ENCODE results near the gene ARHGAP18. TPM values are rescaled to one million over a fixed set of nuclear protein-coding genes. Genes with fewer than 3 reads are reported as not detected.

The ARHGAP18 gene
- polyA plus RNA-seq, 1 of the 3 experiments (the other 2 are of a cell fraction): 25.0 TPM

DNA sequence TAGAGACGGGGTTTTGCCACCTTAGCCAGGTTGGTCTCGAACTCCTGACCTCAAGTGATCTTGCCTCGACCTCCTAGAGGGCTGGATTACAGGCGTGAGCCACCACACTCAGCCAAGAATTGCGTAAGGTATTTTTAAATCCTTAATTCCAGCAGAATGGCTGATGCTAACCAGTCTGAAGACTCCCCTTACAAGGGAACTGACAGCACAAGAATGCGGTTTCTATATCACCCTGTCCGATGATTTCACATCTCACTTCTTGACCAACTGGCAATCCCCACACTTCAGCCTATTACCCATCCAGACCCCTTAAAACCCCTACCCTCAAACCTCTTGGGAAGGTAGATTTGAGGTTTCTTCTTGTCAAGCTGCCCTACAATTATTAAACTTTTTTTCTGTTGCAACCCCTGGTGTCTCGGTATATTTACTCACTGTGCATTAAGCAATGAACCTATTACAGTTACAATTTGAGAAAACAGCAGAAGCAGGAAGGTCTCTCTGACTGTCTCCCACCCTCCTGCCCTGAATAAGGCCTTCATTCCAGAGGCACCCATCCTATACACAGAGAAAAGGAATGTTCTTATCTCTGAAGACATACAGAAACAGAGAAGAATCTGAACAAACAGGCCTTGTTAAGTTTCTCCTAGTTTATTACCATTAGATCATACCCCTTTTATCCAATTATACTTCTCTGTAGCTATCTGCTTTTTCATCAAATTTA lies 164.9 kb downstream of the ARHGAP18 start:
- CTCF ChIA-PET: no interaction called here
- WGBS (ENCODE audit: low lambda C conversion rate): 74% methylated on average over 8 of the region's 8 CpGs
- H3K9me2 ChIP-seq: no peaks in the 10 kb centered on the region
- POLR2A ChIA-PET: no interaction called here
- no peaks in the 10 kb centered on the region for H3K4me1 ChIP-seq (ENCODE audit: control insufficient read depth in 1 of 2, insufficient read depth in 2 of 2, low read depth in 1 of 2, low read length in 1 of 2)
- no peak overlapping the region for H3K4me2 ChIP-seq
- peaks cover 8% of the 10 kb centered on the region; the same call in 1 of the 2 replicates for H3K9me3 ChIP-seq
- no peak overlapping the region for H2AFZ ChIP-seq (ENCODE audit: low read depth)
- no peak overlapping the region for H3K27ac ChIP-seq (ENCODE audit: low read depth in 2 of 2, low read length in 1 of 2)
- H3F3A ChIP-seq (replicated peaks; ENCODE audit: insufficient read depth): peaks cover 18% of the 10 kb centered on the region
- no peak overlapping the region for H3K4me3 ChIP-seq (ENCODE audit: low read depth in 2 of 2, low read length in 1 of 2)
- peaks cover 22 to 63% of the 10 kb centered on the region in 2 experiments for H3K36me3 ChIP-seq (replicated peaks in 1 of 2; ENCODE audit: control insufficient read depth in 1 of 2, insufficient read depth in 2 of 2, low read length in 1 of 2)
- TF ChIP-seq, protein P1, sequence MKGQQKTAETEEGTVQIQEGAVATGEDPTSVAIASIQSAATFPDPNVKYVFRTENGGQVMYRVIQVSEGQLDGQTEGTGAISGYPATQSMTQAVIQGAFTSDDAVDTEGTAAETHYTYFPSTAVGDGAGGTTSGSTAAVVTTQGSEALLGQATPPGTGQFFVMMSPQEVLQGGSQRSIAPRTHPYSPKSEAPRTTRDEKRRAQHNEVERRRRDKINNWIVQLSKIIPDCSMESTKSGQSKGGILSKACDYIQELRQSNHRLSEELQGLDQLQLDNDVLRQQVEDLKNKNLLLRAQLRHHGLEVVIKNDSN (IDR thresholded peaks at IDR 0.05; ENCODE audit: borderline replicate concordance, low read depth): no peak
- TF ChIP-seq SMC3 (IDR thresholded peaks at IDR 0.05; ENCODE audit: low read depth, low read length) (no peak), POLR2AphosphoS5 (IDR thresholded peaks at IDR 0.05; ENCODE audit: low read depth, low read length) (no peak), IRF3 (IDR thresholded peaks at IDR 0.05; ENCODE audit: low read depth, low read length) (no peak), JUND (IDR thresholded peaks at IDR 0.05) (no peak), RXRA (IDR thresholded peaks at IDR 0.05; ENCODE audit: borderline replicate concordance, low read depth) (no peak), SIN3A (IDR thresholded peaks at IDR 0.05; ENCODE audit: borderline replicate concordance, low read depth, low read length) (no peak), EP300 (IDR thresholded peaks at IDR 0.05; ENCODE audit: borderline replicate concordance in 1 of 2, low read depth in 1 of 2, low read length in 1 of 2) (no peak), FOXM1 (IDR thresholded peaks at IDR 0.05; ENCODE audit: low read depth) (no peak)
- TF ChIP-seq, protein P2, sequence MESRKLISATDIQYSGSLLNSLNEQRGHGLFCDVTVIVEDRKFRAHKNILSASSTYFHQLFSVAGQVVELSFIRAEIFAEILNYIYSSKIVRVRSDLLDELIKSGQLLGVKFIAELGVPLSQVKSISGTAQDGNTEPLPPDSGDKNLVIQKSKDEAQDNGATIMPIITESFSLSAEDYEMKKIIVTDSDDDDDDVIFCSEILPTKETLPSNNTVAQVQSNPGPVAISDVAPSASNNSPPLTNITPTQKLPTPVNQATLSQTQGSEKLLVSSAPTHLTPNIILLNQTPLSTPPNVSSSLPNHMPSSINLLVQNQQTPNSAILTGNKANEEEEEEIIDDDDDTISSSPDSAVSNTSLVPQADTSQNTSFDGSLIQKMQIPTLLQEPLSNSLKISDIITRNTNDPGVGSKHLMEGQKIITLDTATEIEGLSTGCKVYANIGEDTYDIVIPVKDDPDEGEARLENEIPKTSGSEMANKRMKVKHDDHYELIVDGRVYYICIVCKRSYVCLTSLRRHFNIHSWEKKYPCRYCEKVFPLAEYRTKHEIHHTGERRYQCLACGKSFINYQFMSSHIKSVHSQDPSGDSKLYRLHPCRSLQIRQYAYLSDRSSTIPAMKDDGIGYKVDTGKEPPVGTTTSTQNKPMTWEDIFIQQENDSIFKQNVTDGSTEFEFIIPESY (IDR thresholded peaks at IDR 0.05; ENCODE audit: borderline replicate concordance, low read depth): no peak
- no peaks in the 10 kb centered on the region for H3K79me2 ChIP-seq (ENCODE audit: insufficient read depth)
- no peaks in the 10 kb centered on the region for H3K27me3 ChIP-seq (ENCODE audit: insufficient read depth)
- no peaks in the 10 kb centered on the region for H4K20me1 ChIP-seq (ENCODE audit: insufficient read depth)
- DNase-seq: no peak
- H3K9ac ChIP-seq: no peak overlapping the region

- Histone ChIP-seq H2AFZ (ENCODE audit: low read depth) (no peak overlapping the region), H3F3A (replicated peaks; ENCODE audit: insufficient read depth) (peaks cover 18% of the 10 kb centered on the region), H3K9me3 (peaks cover 8% of the 10 kb centered on the region; the same call in 1 of the 2 replicates), H3K4me1 (ENCODE audit: control insufficient read depth in 1 of 2, insufficient read depth in 2 of 2, low read depth in 1 of 2, low read length in 1 of 2) (no peaks in the 10 kb centered on the region), H3K36me3 (replicated peaks in 1 of 2; ENCODE audit: control insufficient read depth in 1 of 2, insufficient read depth in 2 of 2, low read length in 1 of 2) (peaks cover 24 to 60% of the 10 kb centered on the region in 2 experiments), H3K4me3 (ENCODE audit: low read depth in 2 of 2, low read length in 1 of 2) (no peak overlapping the region), H4K20me1 (ENCODE audit: insufficient read depth) (no peaks in the 10 kb centered on the region), H3K4me2 (no peak overlapping the region), H3K79me2 (ENCODE audit: insufficient read depth) (no peaks in the 10 kb centered on the region), H3K27ac (ENCODE audit: low read depth in 2 of 2, low read length in 1 of 2) (no peak overlapping the region), H3K9me2 (no peaks in the 10 kb centered on the region), H3K9ac (no peak overlapping the region), H3K27me3 (ENCODE audit: insufficient read depth) (no peaks in the 10 kb centered on the region)
- POLR2A ChIA-PET: no interaction called here
- no peak for DNase-seq
- CTCF ChIA-PET: no interaction called here
- 73% methylated on average over 2 of the region's 2 CpGs for WGBS (ENCODE audit: low lambda C conversion rate)
- no peak for TF ChIP-seq JUND (IDR thresholded peaks at IDR 0.05)
- TF ChIP-seq, protein P3, sequence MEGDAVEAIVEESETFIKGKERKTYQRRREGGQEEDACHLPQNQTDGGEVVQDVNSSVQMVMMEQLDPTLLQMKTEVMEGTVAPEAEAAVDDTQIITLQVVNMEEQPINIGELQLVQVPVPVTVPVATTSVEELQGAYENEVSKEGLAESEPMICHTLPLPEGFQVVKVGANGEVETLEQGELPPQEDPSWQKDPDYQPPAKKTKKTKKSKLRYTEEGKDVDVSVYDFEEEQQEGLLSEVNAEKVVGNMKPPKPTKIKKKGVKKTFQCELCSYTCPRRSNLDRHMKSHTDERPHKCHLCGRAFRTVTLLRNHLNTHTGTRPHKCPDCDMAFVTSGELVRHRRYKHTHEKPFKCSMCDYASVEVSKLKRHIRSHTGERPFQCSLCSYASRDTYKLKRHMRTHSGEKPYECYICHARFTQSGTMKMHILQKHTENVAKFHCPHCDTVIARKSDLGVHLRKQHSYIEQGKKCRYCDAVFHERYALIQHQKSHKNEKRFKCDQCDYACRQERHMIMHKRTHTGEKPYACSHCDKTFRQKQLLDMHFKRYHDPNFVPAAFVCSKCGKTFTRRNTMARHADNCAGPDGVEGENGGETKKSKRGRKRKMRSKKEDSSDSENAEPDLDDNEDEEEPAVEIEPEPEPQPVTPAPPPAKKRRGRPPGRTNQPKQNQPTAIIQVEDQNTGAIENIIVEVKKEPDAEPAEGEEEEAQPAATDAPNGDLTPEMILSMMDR (IDR thresholded peaks at IDR 0.05): no peak
- no peak for TF ChIP-seq MAX (IDR thresholded peaks at IDR 0.05; ENCODE audit: low read depth)
- TF ChIP-seq YY1 (IDR thresholded peaks at IDR 0.05; ENCODE audit: low read depth): no peak
- TF ChIP-seq MEF2A (IDR thresholded peaks at IDR 0.05; ENCODE audit: borderline replicate concordance, low read depth): no peak
- TF ChIP-seq IRF3 (IDR thresholded peaks at IDR 0.05; ENCODE audit: low read depth, low read length): no peak
These were observed 166.0 kb downstream of the ARHGAP18 start for GRCh38 chr6:129543981-129544380.

Measured in SK-N-SH (cell line).